Activated CD8-positive, alpha-beta T cell treated with anti-CD3 and anti-CD28 coated beads for 36 hours (primary cell): Measurements from ENCODE around the gene GPER1. TPM values are rescaled to one million over a fixed set of nuclear protein-coding genes. Genes with fewer than 3 reads are reported as not detected.
A peak's percentile ranks its signal among the peaks of the same experiment; 100 is the strongest.

Experiments
- ATAC-seq: fragments of 200-7000 bp; cut with Tn5 transposase; one replicate; pipeline ENCODE4 v1.10.0; 2021; ENCODE audit warnings: mild to moderate bottlenecking, moderate library complexity
- CTCF ChIA-PET: fragments of 350-600 bp; sonication (Branson Sonifier 250); formaldehyde crosslinking; loops from one replicate; lab custom pipeline; 2021; ENCODE audit warnings: antibody characterized with exemption; lab: Charles Lee
- POLR2A ChIA-PET: fragments of 350-600 bp; sonication (Branson Sonifier 250); formaldehyde crosslinking; loops from one replicate; lab custom pipeline; 2021; ENCODE audit warnings: antibody characterized with exemption; lab: Charles Lee
- DNase-seq: peaks from one replicate; pipeline ENCODE4 v3.0.0-alpha.2; 2020
- H3K27ac Mint-ChIP-seq: one replicate; pipeline ENCODE4 v1.8.0; 2021; ENCODE audit warnings: mild to moderate bottlenecking, mixed read lengths
- H3K27me3 Mint-ChIP-seq: one replicate; pipeline ENCODE4 v1.8.0; 2021; ENCODE audit warnings: mixed read lengths
- H3K36me3 Mint-ChIP-seq: one replicate; pipeline ENCODE4 v1.8.0; 2021; ENCODE audit warnings: low read depth, mixed read lengths
- H3K4me1 Mint-ChIP-seq: one replicate; pipeline ENCODE4 v1.8.0; 2021; ENCODE audit warnings: low read depth, mixed read lengths
- H3K4me3 Mint-ChIP-seq: one replicate; pipeline ENCODE4 v1.8.0; 2021; ENCODE audit warnings: mild to moderate bottlenecking, moderate library complexity, mixed read lengths
- H3K9me3 Mint-ChIP-seq: one replicate; pipeline ENCODE4 v1.8.0; 2021; ENCODE audit warnings: mixed read lengths
- CTCF ChIP-seq: fragments of 200-600 bp; IDR thresholded peaks from one replicate; pipeline ENCODE4 v1.8.0; 2022; ENCODE audit warnings: antibody characterized with exemption, mild to moderate bottlenecking
- intact Hi-C: fragments of 100-400 bp; cut with micrococcal nuclease; formaldehyde crosslinking; loops from one replicate; pipeline ENCODE4 v1.10.0; 2022
- total RNA-seq, 2 experiments: library from RNA; stranded (reverse); gene quantifications; one replicate each; pipeline ENCODE4 v1.2.3, GENCODE V29; 2021

The GPER1 gene
- total RNA-seq, 2 experiments from 2014 or later: 0.16 to 0.18 TPM

DNA sequence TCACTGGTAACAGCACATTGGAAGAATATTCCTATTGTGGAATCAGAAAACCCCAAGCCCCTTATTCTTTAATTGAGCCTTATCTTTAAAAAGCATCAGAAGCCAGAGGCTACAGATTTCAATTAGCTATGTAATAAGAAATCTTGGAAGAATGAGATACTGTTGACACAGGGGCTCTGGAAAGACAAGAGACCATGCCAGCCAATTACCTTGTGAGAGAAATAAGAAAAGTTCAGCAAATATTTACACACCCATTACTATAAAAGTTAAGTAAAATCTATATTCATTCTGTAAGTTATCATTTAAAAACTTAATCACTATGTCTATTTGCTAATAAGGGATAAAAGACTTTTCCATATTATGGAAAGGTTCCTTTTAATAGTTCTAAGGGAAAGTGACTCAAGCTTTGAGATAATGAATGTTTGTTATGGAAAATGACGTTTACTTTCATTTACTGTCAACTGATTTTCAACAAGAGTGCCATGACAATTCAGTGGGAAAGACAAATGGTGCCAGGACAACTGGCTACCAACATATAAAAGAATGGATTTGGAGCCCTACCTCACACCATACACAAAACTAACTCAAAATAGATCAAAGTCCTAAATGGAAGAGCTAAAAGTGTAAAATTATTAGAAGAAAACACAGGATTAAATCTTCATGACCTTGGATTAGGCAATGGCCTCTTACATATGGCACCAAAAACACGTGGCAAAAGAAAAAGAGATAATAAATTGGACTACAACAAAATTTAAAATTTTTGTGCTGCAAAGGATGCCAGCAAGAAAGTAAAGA, 43.8 kb downstream of the GPER1 start:
- ChIA-PET CTCF (interaction anchor here (1.8 kb wide), 1 partner anchor 46 kb away, joined by 7 read pairs; no protein-coding TSS in a partner anchor), POLR2A (interaction anchor here (0.9 kb wide), 1 partner anchor 37 kb away, joined by 4 read pairs; no protein-coding TSS in a partner anchor)
- Mint-ChIP-seq H3K9me3 (no peaks in the 10 kb centered on the region), H3K4me1 (peaks cover 1% of the 10 kb centered on the region), H3K27ac (no peak overlapping the region), H3K36me3 (peaks cover 14% of the 10 kb centered on the region), H3K4me3 (no peak overlapping the region), H3K27me3 (no peaks in the 10 kb centered on the region)
- DNase-seq (no peak), ATAC-seq (no peak)
- intact Hi-C loops: no loop called here
- TF ChIP-seq CTCF: no peak

GRCh38 chr7:1134951-1135350, 47.0 kb downstream of the GPER1 start:
- no peak for TF ChIP-seq CTCF
- Mint-ChIP-seq H3K27me3 (no peaks in the 10 kb centered on the region), H3K4me1 (peaks cover 11% of the 10 kb centered on the region), H3K36me3 (peaks cover 14% of the 10 kb centered on the region), H3K4me3 (no peak overlapping the region), H3K27ac (no peak overlapping the region), H3K9me3 (no peaks in the 10 kb centered on the region)
- POLR2A ChIA-PET: no interaction called here
- no peak for DNase-seq
- no peak for ATAC-seq
- intact Hi-C loops: no loop called here
- CTCF ChIA-PET: interaction anchor here (1.2 kb wide), 1 partner anchor 141 kb away, joined by 3 read pairs; no protein-coding TSS in a partner anchor

- peak overlapping the region; percentile 79 for H3K4me3 Mint-ChIP-seq
- TF ChIP-seq CTCF: no peak
- ATAC-seq (no peak), DNase-seq (no peak)
- CTCF ChIA-PET: interaction anchor here (0.6 to 5.7 kb wide), 7 partner anchors 23 to 337 kb away, joined by 3 to 32 read pairs (median 3); partner anchors contain the start of genes GPR146 and ZFAND2A
- peaks cover 9% of the 10 kb centered on the region for H3K36me3 Mint-ChIP-seq
- H3K9me3 Mint-ChIP-seq: no peaks in the 10 kb centered on the region
- H3K27me3 Mint-ChIP-seq: no peaks in the 10 kb centered on the region
- intact Hi-C loops: no loop called here
- POLR2A ChIA-PET: interaction anchor here (0.8 to 2.1 kb wide), 7 partner anchors 11 to 33 kb away, joined by 3 to 12 read pairs (median 5); partner anchors contain the start of gene ZFAND2A
- peak overlapping the region; percentile 71 for H3K27ac Mint-ChIP-seq
- peaks cover 16% of the 10 kb centered on the region for H3K4me1 Mint-ChIP-seq
These were observed 49.1 kb downstream of the GPER1 start for GRCh38 chr7:1136841-1137516.

GRCh38 chr7:1137517-1138167, 49.7 kb downstream of the GPER1 start:
- DNase-seq (peak; percentile 27), ATAC-seq (peak; percentile 66)
- Mint-ChIP-seq H3K4me3 (peak overlapping the region; percentile 79), H3K36me3 (peaks cover 6% of the 10 kb centered on the region), H3K27me3 (no peaks in the 10 kb centered on the region), H3K9me3 (no peaks in the 10 kb centered on the region), H3K27ac (peak overlapping the region; percentile 71), H3K4me1 (peaks cover 16% of the 10 kb centered on the region)
- CTCF ChIA-PET: interaction anchor here (0.6 to 5.7 kb wide), 10 partner anchors 20 to 337 kb away, joined by 3 to 32 read pairs (median 4); partner anchors contain the start of genes GPR146 and ZFAND2A
- peak; percentile 18 for TF ChIP-seq CTCF
- intact Hi-C loops: no loop called here
- POLR2A ChIA-PET: interaction anchor here (0.7 to 2.2 kb wide), 12 partner anchors 12 to 194 kb away, joined by 3 to 12 read pairs (median 4); partner anchors contain the start of genes COX19, GPR146 and ZFAND2A
